ENCODE data around the gene SUN1. TPM values are rescaled to one million over a fixed set of nuclear protein-coding genes. Genes with fewer than 3 reads are reported as not detected.
A peak's percentile ranks its signal among the peaks of the same experiment; 100 is the strongest.

The SUN1 gene
- total RNA-seq, 1 donor from 2014 or later, result 186 TPM

DNA sequence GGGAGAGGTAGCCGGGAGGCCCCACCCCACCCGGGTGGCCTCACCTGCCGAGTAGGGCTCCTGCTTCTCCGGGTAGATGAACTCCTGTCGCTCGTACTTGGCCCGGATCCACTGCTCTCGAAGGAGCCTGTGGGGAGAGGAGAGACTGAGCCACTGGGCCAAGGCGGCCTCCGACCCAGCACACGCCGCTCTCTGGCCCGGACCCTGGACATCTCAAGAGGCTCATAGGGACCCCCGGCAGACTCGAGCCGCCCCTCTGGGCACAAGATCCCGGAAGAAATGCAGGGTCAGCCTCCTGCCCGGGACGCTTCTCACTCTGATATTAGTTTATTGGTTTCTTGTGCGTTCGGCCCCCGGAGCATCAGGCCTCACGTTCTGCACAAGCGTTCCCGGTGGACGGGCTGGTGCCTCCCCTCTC is 87.7 kb downstream of the SUN1 start:
- no peak overlapping the region for H3K27ac ChIP-seq
- TF ChIP-seq, protein P1, sequence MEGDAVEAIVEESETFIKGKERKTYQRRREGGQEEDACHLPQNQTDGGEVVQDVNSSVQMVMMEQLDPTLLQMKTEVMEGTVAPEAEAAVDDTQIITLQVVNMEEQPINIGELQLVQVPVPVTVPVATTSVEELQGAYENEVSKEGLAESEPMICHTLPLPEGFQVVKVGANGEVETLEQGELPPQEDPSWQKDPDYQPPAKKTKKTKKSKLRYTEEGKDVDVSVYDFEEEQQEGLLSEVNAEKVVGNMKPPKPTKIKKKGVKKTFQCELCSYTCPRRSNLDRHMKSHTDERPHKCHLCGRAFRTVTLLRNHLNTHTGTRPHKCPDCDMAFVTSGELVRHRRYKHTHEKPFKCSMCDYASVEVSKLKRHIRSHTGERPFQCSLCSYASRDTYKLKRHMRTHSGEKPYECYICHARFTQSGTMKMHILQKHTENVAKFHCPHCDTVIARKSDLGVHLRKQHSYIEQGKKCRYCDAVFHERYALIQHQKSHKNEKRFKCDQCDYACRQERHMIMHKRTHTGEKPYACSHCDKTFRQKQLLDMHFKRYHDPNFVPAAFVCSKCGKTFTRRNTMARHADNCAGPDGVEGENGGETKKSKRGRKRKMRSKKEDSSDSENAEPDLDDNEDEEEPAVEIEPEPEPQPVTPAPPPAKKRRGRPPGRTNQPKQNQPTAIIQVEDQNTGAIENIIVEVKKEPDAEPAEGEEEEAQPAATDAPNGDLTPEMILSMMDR (IDR thresholded peaks at IDR 0.05), result no peak
- intact Hi-C loops (cut with DNase I), result no loop called here
- peak; percentile 1 to 52 for DNase-seq (ENCODE audit: low spot score in 2 of 2)
- H3K4me1 ChIP-seq, result peaks cover 3% of the 10 kb centered on the region in 2 donors
- no peaks in the 10 kb centered on the region for H3K27me3 ChIP-seq
- no peak overlapping the region for H3K4me3 ChIP-seq
- no peaks in the 10 kb centered on the region for H3K9me3 ChIP-seq
- peaks cover 0 to 2% of the 10 kb centered on the region in 2 donors for H3K36me3 ChIP-seq

DNA sequence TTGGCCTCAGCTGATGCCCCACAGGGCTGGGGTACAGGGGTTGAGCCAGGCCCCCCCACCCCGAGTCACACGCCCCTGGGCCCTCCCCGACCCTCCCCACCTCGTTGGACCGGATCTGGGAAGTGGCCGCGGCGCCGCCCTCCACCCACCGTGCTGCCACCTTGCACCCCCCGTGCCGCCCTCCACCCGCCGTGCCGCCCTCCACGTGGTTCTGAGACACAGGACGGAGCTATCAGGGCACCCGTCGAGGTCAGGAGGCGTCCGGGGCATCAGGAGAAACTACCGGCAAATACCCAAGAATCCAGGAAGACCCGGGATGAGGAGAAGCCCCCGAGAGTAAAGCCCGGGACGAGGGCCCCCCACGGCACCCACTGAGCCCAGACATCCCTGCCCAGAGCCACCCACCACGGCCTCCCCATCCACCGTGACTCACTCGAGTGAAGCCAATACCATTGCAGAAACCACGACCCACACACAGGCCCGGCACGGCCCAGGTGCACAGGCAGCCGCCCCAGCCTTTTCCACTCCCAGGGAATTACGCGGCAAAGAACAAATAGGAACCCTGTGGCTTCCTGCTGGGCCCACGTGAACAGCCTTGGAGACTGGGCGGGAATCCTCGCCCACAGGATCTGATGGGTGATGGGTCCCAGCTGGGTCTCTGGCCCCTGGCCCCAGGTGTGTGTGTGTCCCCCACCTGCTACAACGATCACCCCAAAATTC is 88.2 kb downstream of the SUN1 start:
- Histone ChIP-seq H3K4me1 (peaks cover 3% of the 10 kb centered on the region in 2 donors), H3K27me3 (no peaks in the 10 kb centered on the region), H3K9me3 (no peaks in the 10 kb centered on the region), H3K36me3 (peaks cover 0 to 2% of the 10 kb centered on the region in 2 donors), H3K27ac (no peak overlapping the region), H3K4me3 (no peak overlapping the region)
- TF ChIP-seq, protein P1 (IDR thresholded peaks at IDR 0.05), result no peak
- DNase-seq (ENCODE audit: low spot score in 2 of 2), result peak; percentile 4 to 62
- intact Hi-C loops (cut with DNase I), result no loop called here

DNA sequence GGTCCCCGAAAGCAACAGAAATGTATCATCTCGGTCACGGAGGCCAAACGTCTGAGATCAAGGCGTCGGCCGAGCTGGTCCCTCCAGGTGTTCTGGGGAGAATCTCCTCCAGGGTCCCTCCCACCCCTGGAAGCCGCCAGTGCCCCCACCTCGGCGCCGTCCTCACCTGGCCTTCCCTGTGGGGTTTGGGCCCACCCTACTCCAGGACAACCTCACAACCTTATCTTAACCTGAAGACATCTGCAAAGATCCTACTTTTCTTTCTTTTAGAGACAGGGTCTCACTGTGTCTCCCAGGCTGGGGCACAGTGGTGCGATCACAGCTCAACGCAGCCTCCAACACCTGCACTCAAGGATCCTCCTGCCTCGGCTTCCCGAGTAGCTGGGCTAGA is 88.8 kb downstream of the SUN1 start:
- Histone ChIP-seq H3K36me3 (peaks cover 0 to 2% of the 10 kb centered on the region in 2 donors), H3K27ac (no peak overlapping the region), H3K4me1 (peaks cover 3% of the 10 kb centered on the region in 2 donors), H3K4me3 (no peak overlapping the region), H3K27me3 (no peaks in the 10 kb centered on the region), H3K9me3 (no peaks in the 10 kb centered on the region)
- peak; percentile 6 to 58 for DNase-seq (ENCODE audit: low spot score in 2 of 2)
- TF ChIP-seq, protein P1 (IDR thresholded peaks at IDR 0.05), result no peak
- intact Hi-C loops (cut with DNase I), result no loop called here

DNA sequence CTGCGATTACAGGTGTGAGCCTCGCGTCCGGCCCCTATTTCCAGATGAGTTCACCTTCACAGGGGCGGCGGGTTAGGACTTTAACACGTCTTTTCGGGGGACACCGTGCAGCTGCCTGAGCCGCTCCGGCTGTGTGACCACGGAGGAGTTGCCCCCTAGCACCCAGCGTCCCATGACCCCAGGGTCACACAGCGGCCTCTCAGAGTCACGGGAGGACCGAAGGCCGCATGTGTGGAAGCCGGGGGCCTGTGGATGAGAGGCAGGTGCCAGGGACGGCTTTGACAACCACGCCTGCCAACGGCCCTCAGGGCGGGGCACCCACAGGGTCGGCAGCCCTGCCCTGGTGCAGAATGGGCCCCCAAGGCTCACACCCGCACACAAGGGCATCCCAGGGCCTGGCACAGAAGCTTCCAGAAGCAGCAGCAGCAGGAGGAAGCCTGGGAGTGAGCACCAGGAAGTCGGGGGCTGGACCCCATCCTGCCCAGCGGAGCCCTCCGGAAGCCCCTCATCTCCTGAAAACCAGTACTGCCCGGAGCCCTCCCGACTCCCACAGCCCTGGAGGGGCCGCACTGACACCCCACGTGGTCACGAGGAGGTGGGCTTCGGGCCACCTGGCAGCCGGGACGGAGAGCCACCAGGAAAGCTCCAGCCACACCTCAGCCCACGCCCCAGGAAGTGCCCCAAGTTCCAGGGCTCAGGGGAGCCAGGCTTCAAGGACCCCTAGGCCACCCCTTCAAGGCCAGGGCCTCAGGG is 89.5 kb downstream of the SUN1 start:
- DNase-seq (ENCODE audit: low spot score in 2 of 2), result peak; percentile 8 to 61
- H3K4me3 ChIP-seq, result no peak overlapping the region
- H3K27ac ChIP-seq, result no peak overlapping the region
- TF ChIP-seq, protein P1 (IDR thresholded peaks at IDR 0.05), result no peak
- H3K4me1 ChIP-seq, result peaks cover 3% of the 10 kb centered on the region in 2 donors
- no peaks in the 10 kb centered on the region for H3K9me3 ChIP-seq
- no peaks in the 10 kb centered on the region for H3K27me3 ChIP-seq
- intact Hi-C loops (cut with DNase I), result no loop called here
- H3K36me3 ChIP-seq, result peaks cover 0 to 2% of the 10 kb centered on the region in 2 donors

DNA sequence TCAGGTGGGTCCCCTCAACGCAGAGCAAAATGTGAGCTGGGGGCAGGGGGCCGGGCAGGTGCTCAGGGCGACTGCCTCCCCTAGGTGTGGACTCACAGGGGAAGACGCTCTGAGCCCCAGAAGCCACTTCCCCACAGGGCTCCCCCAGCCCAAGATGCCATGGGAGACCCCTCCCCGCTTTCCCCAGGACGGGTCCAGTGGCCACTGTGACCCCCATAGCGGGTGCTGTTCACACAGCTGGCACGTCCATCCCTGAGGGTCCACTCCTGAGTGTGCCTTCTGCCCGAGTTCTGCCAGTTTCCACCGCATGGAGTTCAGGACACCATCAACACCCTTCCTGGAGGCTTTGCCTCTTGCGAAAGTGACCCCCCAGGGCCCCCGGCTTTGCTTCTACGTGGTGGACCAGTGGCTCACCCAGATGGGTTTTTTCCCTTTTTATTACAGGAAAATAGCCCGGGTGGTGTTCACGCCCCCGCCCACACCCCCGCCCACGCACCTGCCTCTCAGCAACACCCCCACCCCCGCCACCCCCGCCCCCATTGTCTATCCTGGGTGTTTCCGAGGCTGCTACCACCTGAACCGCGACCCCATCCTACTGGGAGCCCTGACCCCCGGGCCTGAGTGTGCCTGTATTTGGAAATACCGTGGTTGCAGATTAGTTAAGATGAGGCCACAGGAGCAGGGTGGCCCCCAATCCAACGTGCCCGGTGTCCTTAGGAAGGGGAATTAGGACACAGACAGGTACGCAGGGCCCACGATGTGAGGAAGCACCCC is 90.2 kb downstream of the SUN1 start:
- Histone ChIP-seq H3K4me1 (peaks cover 3% of the 10 kb centered on the region in 2 donors), H3K4me3 (no peak overlapping the region), H3K27me3 (no peaks in the 10 kb centered on the region), H3K27ac (no peak overlapping the region), H3K36me3 (peaks cover 0 to 2% of the 10 kb centered on the region in 2 donors), H3K9me3 (no peaks in the 10 kb centered on the region)
- intact Hi-C loops (cut with DNase I), result no loop called here
- DNase-seq (ENCODE audit: low spot score in 2 of 2), result peak; percentile 5 to 61
- TF ChIP-seq, protein P1 (IDR thresholded peaks at IDR 0.05), result no peak

Measured in ascending aorta (tissue), 2 donors.